ENCODE data around the gene BEGAIN.
A peak's percentile ranks its signal among the peaks of the same experiment; 100 is the strongest.

The BEGAIN gene

GRCh38 chr14:100549834-100550625 is 37.2 kb downstream of the BEGAIN start:
- no peak for DNase-seq (ENCODE audit: low spot score)

- no peak for DNase-seq (ENCODE audit: low spot score)
Measured at GRCh38 chr14:100548939-100549338, 38.3 kb downstream of the BEGAIN start.

GRCh38 chr14:100548295-100548655 is 38.9 kb downstream of the BEGAIN start:
- DNase-seq (ENCODE audit: low spot score) = no peak

GRCh38 chr14:100547633-100548294 is 39.5 kb downstream of the BEGAIN start:
- DNase-seq (ENCODE audit: low spot score) = peak; percentile 75

GRCh38 chr14:100546051-100546443 is 41.2 kb downstream of the BEGAIN start:
- peak; percentile 84 for DNase-seq (ENCODE audit: low spot score)

GRCh38 chr14:100545359-100545758 is 41.9 kb downstream of the BEGAIN start:
- DNase-seq (ENCODE audit: low spot score) = no peak

GRCh38 chr14:100544506-100545141 is 42.6 kb downstream of the BEGAIN start:
- no peak for DNase-seq (ENCODE audit: low spot score)

GRCh38 chr14:100543471-100544455 is 43.5 kb downstream of the BEGAIN start:
- no peak for DNase-seq (ENCODE audit: low spot score)

GRCh38 chr14:100542619-100543205 is 44.5 kb downstream of the BEGAIN start:
- DNase-seq (ENCODE audit: low spot score) = no peak

- no peak for DNase-seq (ENCODE audit: low spot score)
Measured at GRCh38 chr14:100541621-100542560, 45.3 kb downstream of the BEGAIN start.

GRCh38 chr14:100540926-100541620 is 46.1 kb downstream of the BEGAIN start:
- DNase-seq (ENCODE audit: low spot score) = no peak

- no peak for DNase-seq (ENCODE audit: low spot score)
Measured at GRCh38 chr14:100540141-100540925, 46.9 kb downstream of the BEGAIN start.

- DNase-seq (ENCODE audit: low spot score) = no peak
Measured at GRCh38 chr14:100539766-100540140, 47.5 kb downstream of the BEGAIN start.

- no peak for DNase-seq (ENCODE audit: low spot score)
Measured at GRCh38 chr14:100539003-100539660, 48.1 kb downstream of the BEGAIN start.

GRCh38 chr14:100538351-100539002 is 48.7 kb downstream of the BEGAIN start:
- DNase-seq (ENCODE audit: low spot score) = no peak

GRCh38 chr14:100537446-100538350 is 49.5 kb downstream of the BEGAIN start:
- DNase-seq (ENCODE audit: low spot score) = no peak

Measured in AG08396 (cell line).